Right renal pelvis (tissue), 4 donors: ENCODE results near the gene POC1B. TPM values are rescaled to one million over a fixed set of nuclear protein-coding genes. Genes with fewer than 3 reads are reported as not detected.

Experiments used
- DNase-seq, 4 donors: peaks; one replicate each; pipeline ENCODE4 v3.0.0-alpha.2; 2013; ENCODE audit warnings: low read depth in 4 of 4, low spot score in 3 of 4, missing footprints in 1 of 4
- polyA plus RNA-seq, 4 donors: library from polyadenylated mRNA; unstranded; fragments of 120-200 nt; gene quantifications; one replicate each; pipeline ENCODE4 v1.2.1, GENCODE V29; 2013; ENCODE audit not compliant: insufficient read length in 4 of 4

Gene POC1B
- polyA plus RNA-seq, 4 donors, result 19.7 to 24.0 (median 22.3) TPM

DNA sequence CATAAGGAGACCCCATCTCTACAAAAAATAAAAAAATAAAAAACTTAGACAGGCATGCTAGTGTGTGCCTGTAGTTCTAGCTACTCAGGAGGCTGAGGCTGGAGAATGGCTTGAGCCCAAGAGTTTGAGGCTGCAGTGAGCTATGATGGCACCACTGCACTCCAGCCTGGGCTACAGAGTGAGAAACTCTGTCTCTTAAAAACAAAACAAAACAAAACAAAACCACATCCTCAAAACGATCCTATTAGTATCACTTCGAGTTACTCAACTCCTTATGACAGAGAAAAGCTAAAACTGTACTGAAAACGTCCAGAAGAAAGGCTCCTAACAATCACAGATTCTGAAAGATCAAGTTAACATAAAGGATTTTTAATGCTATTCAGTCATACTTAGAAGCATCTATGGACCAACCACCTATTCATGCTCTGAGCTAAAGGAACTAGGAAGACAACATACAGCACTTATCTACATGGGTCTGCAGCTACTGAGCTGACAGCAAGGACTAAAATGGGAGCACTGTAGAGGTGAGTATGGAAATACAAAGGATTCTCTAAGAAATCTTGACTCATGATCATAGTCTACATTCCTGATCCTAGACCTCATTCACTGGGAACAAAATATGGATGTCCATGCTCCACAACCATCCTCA, 98.2 kb downstream of the POC1B start:
- DNase-seq, result no peak

DNA sequence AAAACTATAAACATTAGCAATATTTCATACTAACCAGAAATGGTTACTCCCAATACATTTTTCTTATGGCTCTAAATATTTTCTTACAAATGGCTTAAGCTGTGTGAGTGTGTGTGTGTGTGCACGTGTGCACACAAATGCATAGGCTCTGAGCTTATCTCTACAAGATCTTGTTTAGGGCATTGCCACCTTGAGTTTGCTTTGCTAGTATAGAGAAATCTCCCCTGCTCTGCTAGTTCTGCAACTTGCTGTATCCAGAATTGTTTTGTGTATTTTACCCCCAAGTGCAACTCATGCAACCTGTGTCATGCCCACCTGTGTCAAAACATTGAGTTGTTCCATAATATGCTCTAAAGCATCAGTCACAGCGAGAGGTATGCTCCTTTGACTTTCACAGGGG, 101.0 kb downstream of the POC1B start:
- DNase-seq, result no peak

DNA sequence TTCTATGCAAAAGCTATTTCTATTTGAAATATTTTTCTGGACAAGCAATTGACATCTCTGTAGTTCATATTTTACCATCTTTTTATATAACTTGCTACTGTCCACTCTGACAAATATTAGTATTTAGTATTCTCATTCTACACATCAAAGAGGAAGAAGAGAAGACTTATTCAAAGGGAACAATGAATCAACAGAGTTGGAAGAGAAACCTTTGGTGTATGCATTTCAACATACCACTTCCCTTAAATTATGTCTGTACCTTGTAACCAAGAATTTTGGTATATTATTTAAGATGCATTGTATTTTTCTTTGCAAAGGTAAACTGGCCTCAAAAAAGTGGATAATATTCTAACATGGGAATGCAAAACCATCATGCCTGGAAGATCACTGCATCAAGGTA, 101.5 kb downstream of the POC1B start:
- DNase-seq, result no peak

DNA sequence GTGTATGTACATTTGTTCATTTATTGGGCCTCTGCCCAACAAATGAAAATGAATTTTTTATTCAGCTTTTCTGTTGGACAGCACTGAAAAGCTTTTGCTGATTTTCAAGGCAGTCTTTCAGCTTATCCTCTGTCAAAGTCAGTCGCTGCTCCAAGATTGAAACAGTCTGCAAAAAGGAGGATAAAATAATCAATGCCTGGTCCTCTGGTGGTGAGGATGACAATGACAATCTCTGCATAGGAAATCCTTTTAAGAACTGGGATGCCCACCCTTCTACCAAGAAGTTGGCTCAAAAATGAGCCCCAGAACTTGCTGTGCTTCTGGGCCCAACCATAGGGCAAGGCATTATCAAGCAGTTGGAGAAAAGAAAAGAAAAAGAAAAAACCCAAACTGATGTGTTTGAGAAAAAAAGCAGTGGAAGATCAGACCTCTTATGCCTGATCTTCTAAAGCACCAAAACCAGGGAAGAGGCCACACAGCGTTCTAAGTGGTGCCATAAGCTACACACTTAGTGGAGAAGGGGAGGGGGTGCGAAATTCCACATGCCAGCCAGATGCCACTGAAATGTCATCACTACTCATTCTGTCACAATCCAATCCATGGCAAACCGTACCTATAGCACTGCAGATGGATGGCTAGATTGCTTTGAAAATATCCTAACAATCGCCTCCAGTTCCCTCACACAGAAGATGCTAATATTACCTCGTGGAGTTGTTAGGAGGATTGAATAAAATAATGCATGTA, 104.6 kb downstream of the POC1B start:
- DNase-seq, result no peak

DNA sequence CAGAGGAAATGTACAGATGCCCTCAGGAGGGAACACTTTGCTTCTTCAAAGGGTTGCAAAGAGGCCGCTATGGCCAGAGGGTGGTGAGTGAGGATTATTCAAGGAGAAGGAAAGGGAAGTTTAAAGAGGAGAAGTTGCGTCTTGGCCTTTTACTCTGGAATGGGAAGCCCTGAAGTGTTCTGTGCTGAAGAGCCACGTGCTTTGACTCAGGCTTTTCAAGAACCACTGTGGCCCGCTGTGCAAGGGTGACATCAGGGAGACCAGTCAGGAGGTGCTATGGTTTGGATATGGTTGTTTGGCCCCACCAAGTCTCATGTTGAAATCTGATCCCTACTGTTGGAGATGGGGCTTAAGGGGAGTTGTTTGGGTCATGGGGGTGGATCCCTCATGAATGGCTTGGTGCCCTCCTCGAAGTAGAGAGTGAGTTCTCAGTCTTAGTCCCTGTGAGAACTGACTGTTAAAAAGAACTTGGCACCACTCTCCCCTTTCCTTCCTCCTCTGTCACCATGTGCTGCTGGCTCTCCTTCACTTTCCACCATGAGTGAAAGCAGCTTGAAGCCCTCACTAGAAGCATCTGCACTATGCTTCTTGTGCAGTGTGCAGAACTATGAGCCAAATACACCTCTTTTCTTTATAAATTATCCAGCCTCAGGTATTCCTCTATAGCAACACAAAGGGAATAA, 107.5 kb downstream of the POC1B start:
- no peak for DNase-seq

DNA sequence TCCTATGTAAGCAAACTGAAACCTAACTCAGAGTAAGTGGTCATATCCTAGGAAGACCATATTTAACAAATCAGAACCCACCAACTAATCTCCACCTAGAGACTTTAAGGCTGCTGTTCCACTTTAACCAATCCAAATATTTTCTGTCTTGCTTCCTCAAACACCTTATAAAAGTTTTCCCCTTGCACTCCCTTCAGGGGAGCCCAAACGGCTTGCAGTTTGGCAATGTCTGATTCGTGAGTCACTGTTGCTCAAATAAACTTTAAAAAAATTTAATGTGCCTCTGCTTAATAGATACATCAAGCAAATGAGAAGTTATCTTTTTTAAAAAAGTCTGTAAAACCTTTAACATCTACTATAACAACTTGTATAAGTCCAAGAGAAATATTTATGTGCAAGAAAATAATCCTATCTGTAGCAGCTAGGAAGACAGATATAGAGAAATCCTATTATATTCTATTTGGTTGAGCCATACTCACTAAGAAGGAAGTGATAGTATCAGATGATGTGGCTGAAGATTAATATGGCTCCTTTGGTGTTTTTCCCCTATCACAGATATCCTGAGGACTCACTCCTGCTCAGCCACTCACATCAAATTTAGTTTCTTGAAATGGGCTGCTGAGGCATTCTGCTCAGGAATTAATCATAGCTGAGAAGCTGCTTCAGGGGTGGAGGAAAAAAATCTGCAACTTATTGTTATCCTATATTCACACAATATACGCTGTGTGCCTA, 108.4 kb downstream of the POC1B start:
- no peak for DNase-seq

DNA sequence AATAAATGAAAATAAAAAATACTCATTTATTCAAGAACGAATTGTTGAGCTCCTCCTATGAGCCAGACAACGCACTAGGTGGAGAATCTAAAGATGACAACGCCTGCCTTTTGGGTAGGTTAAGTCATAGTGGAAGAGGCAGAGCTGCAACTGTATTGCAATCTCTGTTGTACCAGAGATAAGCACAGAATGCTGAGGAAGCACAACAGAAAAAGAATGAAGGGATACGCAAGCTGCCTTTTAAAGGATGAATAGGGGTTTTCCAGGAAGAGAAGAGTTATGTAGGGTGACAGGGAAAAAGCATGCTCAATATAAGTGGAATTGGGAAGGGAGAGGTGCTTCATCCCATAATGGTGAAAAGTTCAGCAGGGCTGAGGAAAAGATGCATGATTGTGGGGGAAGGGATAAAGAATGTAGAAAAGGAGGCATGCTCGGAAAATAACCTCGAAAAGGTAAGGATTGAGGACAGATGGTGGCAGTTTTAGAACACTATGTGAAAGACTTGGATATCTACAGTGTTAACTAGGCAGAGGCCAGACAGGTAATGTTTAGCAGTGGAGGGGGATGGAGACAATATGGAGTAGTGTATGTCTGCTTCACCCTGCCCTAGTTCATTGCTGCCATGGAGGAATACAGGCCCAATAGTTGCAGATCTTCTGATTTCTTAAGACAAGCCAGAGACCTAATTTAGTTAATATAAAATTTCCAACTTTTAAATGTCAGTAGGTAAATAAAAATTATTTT, 109.6 kb downstream of the POC1B start:
- no peak for DNase-seq

DNA sequence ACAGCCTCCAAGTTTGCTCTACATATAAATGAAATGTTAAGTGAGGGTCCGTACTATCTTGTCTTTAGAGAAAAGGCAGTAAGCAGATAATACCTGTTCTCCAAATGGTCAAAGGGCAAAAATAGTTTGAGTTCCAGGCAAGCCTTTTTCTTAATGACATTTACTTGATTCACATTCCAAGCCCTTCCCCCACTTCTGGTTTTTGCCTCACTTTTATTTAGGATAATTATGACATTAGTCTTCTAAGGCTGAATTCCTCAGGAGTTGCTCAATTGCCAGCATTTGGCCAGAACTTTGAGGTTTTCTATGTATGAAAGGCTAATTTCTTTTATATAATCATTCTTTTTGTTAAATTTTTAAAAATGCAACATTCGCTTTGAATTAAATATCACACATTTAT, 111.0 kb downstream of the POC1B start:
- DNase-seq, result no peak

DNA sequence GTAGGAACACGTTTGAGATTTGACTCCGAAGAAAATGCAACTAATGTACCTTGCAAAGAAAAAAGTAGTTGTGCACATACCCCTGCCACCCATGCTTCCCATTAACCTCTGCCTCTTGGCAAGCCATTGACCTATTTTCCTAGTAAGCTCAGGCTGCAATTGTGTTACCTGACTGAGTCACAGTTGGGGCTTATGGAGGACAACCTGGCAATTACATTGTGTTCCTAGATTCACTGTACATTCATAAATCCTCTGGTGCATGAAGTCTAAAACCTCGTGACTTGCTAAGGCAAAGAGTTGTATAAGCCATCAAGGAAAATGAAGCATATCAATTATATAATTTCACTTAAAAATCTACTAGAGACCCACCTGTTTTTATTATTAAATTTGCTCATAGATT, 111.5 kb downstream of the POC1B start:
- no peak for DNase-seq

DNA sequence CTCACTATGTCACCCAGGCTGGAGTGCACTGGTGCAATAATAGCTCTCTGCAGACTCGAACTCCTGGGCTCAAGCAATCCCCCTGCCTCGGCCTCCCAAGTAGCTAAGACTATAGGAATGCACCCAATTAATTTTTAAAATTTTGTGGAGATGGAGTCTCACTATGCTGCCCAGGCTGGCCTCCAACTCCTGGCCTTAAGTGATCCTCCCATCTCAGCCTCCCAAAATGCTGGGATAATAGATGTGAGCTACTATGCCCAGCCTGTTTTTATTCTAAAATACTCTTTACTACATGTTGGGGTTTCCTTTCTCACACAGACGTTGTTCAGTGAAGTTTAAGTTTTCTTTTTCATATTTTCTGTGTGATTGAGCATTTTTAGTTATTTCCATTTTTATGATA, 112.6 kb downstream of the POC1B start:
- DNase-seq, result no peak

DNA sequence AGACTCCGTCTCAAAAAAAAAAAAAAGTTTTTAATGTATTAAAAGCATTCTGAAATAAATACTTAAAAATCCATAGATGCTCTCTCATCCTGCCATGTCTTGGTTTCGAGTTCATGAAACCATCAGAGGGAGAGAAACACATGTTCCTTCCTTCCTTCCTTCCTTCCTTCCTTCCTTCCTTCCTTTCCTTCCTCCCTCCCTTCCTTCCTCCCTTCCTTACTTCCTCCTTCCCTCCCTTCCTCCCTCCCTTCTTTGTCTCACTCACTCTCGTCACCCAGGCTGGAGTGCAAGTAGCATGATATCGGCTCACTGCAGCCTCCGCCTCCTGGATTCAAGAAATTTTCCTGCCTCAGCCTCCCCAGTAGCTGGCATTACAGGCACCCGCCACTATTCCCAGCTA, 113.2 kb downstream of the POC1B start:
- no peak for DNase-seq

DNA sequence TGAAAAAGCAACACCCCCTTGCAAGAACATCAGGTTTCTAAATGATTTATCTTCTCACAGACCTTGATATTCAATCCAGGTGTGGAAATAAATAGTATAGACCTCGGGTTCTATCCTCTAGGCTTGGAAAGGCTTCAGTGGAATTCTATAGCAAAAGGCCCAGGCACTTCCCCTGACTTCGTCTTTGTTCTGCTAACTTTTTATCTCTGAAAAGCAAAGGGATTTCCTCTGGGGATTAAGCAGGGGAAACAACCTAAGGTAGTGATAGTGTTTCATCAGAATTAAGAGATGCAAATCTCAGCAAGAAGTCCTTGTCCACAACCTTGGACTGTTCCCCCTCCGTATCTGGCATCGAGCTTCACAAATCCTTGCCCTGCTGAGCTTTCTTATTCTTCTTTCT, 114.0 kb downstream of the POC1B start:
- DNase-seq, result no peak

DNA sequence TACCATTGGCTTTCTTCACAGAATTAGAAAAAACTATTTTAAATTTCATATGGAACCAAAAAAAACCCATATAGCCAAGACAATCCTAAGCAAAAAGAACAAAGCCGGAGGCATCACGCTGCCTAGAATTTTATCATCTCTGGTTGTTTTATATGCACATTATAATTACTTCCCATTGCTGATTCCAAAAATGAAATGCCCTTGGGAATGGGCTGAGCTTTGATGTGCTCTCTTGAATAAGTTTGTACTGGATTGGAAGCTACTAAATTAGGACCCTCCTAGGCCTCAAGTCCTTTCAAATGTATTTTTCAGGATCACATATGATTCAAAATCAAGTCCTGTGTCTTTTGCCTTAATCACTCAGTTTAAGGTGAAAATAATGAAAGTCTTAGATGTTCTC, 114.6 kb downstream of the POC1B start:
- no peak for DNase-seq

DNA sequence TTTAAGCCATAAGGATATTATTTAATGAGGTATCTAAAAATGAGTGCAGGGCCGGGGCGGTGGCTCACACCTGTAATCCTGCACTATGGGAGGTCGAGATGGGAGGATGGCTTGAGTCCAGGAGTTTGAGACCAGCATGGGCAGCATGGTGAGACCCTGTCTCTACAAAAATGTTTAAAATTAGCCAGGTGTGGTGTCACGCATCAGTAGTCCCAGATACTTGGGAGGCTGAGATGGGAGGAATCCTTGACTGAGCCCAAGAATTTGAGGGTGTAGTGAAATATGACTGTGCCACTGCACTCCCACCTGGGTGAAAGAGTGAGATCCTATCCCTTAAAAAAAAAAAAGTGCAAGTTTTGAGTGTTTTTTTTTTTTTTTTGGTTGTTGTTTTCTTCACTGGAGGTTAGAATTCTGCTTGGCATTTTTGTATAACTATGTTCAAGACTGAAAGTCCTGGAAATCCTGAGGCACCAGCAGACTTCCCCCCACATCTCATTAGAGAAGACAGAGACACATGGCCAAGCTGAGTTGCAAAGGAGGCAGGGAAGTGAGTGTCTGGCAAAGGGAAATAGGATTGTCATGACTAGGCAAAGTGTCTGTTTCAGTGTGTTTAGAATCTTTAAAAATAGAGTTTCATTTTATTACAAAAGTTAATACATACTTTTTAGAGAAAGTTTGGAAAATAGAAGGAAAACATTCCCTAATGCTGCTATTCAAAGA, 120.1 kb downstream of the POC1B start:
- no peak for DNase-seq

DNA sequence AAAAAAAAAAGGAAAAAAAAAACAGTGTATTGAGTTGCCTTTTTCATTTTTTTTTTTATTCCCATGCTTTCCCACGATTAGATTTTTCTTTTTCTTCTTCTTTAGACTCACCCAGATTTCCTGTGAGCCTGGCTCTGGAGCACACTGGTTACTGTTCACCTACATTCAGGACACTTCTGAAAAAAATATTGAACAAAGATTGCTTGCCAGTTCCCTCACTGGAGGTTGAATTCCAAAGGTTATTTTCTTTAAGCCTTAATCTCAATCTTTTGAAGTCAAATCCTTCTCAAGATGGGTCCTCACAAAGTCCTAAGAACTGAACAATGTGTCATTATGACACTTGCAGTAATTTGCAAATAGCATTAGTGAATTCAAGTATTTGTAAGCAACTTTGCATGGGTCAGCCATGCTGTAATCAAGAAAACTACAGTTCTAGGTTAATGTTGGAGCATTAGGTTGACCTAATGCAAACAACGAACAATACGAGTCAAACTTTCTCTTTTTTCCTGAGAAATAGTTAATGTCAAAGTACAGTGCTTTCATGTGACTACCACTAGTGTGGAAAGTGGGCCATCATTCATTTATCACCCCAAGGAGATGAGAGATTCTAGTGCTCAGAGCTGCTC, 124.3 kb downstream of the POC1B start:
- no peak for DNase-seq

DNA sequence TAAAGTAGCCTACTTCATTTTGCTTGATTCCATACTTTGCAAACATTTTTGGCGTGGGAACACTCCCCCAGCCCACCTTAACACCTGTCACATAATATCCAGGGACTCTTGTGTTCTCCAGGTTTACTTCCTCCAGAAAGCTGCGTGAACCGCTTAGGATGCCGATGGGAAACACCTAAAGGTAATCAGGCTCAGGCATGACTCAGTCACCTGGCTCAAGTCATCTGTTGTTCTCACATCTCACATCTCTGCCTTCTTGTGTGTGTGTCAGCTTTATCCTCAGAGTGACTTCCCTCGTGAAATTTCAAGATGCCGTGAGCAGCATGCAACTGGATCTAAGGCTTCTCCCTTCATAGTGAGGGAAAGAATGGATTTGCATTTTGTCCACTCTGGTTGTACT, 125.4 kb downstream of the POC1B start:
- no peak for DNase-seq

DNA sequence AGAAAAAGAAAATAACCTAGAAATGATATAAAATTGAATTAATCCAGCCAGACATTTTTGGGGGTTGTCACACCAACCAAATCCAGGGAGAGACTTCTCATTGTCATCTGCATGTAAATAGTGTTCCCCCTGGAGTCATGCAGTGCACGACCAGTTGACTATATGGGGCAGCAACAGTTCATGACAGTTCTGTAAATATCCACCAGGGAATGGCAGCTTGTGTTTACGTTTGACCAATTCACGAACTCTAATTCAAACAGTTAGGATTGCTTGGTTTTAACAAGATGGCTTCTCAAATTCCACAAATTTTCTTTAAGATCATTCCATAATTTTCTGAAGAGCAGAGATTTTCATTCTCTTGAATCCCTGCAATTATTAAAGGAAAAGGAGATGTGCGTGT, 130.1 kb downstream of the POC1B start:
- DNase-seq, result no peak

DNA sequence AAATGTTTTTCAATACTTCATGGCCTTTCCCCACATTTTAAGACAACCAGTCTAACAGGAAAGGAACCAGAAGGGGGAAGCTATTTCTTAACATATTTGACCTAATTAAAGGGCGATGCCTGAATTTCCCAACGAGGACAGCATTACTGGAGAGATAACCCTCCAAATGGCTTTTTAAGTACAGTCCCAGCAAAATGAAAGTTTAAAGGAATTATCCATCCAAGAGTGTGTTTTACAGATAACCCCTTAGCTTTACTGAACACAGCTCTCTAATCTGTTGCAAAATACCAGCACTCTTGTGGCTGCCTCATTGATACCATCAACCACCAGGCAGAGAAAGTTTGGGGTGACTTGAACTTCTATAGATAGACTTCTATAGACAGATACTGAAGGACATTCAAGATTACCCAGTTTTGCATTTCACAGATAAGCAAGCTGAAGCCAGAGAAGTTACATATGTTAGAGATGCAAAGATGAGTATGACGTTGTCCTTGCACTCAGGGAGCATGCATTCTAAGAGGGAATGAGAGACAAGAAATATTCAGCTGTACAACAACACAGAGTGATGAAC, 132.2 kb downstream of the POC1B start:
- no peak for DNase-seq

DNA sequence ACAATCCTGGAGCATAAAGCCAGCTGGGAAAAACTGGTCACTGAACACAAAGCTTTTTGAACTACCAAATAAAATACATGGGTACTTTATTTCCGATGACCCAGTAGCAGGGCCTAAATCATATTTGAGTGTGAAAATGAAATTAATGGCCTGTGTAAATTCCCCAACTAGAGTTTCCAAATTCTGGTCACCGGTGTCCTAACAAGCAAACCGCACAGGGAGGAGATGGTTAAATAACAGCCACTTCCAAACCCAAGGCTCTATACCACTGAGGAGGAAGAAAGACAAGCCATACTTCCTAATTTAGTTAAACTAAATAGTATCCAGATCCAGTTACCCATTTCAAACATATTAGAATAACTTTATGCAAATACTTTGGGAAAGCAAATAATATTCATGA, 133.5 kb downstream of the POC1B start:
- DNase-seq, result no peak
